HCT116 (cell line): ENCODE results near the gene KAZN. TPM values are rescaled to one million over a fixed set of nuclear protein-coding genes. Genes with fewer than 3 reads are reported as not detected.

Source experiments
- ATAC-seq: fragments of 200-7000 bp; cut with Tn5 transposase; 2 replicates; pipeline ENCODE4 v1.9.1; 2020; ENCODE audit warnings: mild to moderate bottlenecking, moderate library complexity
- BruUV-seq: library from RNA; stranded (reverse); fragments of 400-500 nt; replicated peaks from 2 replicates; lab custom pipeline; 2021; lab: Mats Ljungman, UMichigan
- CTCF ChIA-PET: fragments of 300-600 bp; sonication (Branson Sonifier 250); formaldehyde crosslinking; loops from one replicate; lab custom pipeline; 2021; ENCODE audit warnings: antibody characterized with exemption; lab: Charles Lee
- POLR2A ChIA-PET: fragments of 300-600, 350-600 bp; sonication (Branson Sonifier 250); formaldehyde crosslinking; loops from one replicate; lab custom pipeline; 2021; ENCODE audit warnings: antibody characterized with exemption; lab: Charles Lee
- RAD21 ChIA-PET, 2 experiments: fragments of 300-600 bp; sonication (Branson Sonifier 250); formaldehyde crosslinking; loops; one replicate each; lab custom pipeline; 2023; ENCODE audit warnings: low total read pairs in 2 of 2; ENCODE audit not compliant: uncharacterized antibody in 2 of 2, unreplicated experiment in 2 of 2, low non-redundant PET in 1 of 2; lab: Charles Lee
- DNase-seq: peaks from one replicate; pipeline ENCODE4 v3.0.0-alpha.2; 2010; ENCODE audit warnings: low read depth, low spot score
- H2AFZ ChIP-seq: fragments of 200-600 bp; shearing (Covaris generic), sonication (generic); 2 replicates; pipeline ENCODE4 v1.6.1; 2017; ENCODE audit warnings: low read depth, mixed run types, mixed read lengths, antibody characterized with exemption, low read length; ENCODE audit not compliant: poor library complexity, severe bottlenecking
- H3K27ac ChIP-seq: 2 replicates; pipeline ENCODE4 v1.5.1; 2012; ENCODE audit warnings: low read depth, low read length
- H3K27me3 ChIP-seq: fragments of 200-600 bp; sonication (generic); 2 replicates; pipeline ENCODE4 v1.6.1; 2016; ENCODE audit warnings: mixed run types, low read length, mixed read lengths; ENCODE audit not compliant: insufficient read depth
- H3K36me3 ChIP-seq, 2 experiments: fragments of 200-500 bp in 1 of 2; fragments of 200-600 bp in 1 of 2; sonication (Bioruptor generic) in 1 of 2; sonication (generic) in 1 of 2; 2 replicates each; pipeline versions ENCODE4 v1.5.1 to v1.6.1; 2014 to 2016; ENCODE audit warnings: low read length in 2 of 2, inconsistent platforms in 1 of 2, mixed read lengths in 1 of 2, mixed run types in 1 of 2; ENCODE audit not compliant: insufficient read depth in 2 of 2, control insufficient read depth in 1 of 2
- H3K4me1 ChIP-seq, 2 experiments: fragments of 200-600 bp in 1 of 2; sonication (generic) in 1 of 2; 2 replicates each; pipeline versions ENCODE4 v1.5.1 to v1.6.1; 2012 to 2017; ENCODE audit warnings: low read length in 2 of 2, inconsistent platforms in 1 of 2, mild to moderate bottlenecking in 1 of 2, mixed read lengths in 1 of 2, mixed run types in 1 of 2, moderate library complexity in 1 of 2; ENCODE audit not compliant: insufficient read depth in 2 of 2, control insufficient read depth in 1 of 2
- H3K4me2 ChIP-seq: fragments of 200-600 bp; sonication (generic); 2 replicates; pipeline ENCODE4 v1.6.1; 2017; ENCODE audit warnings: mixed run types, low read length, mixed read lengths
- H3K4me3 ChIP-seq, 2 experiments: fragments of 200-600 bp in 1 of 2; sonication (generic) in 1 of 2; replicated peaks in 1 of 2; 2 replicates each; pipeline ENCODE4 v1.5.1; 2011 to 2016; ENCODE audit warnings: low read length in 2 of 2, control low read depth in 1 of 2, low read depth in 1 of 2, mild to moderate bottlenecking in 1 of 2, mixed read lengths in 1 of 2, mixed run types in 1 of 2
- H3K79me2 ChIP-seq: fragments of 200-600 bp; sonication (generic); 2 replicates; pipeline ENCODE4 v1.6.1; 2017; ENCODE audit warnings: mild to moderate bottlenecking, mixed run types, low read length, moderate library complexity, mixed read lengths; ENCODE audit not compliant: insufficient read depth
- H3K9ac ChIP-seq: fragments of 200-600 bp; sonication (generic); 2 replicates; pipeline ENCODE4 v1.6.1; 2016; ENCODE audit warnings: low read length, mixed read lengths
- H3K9me2 ChIP-seq: fragments of 200-600 bp; sonication (generic), shearing (Covaris generic); 2 replicates; pipeline ENCODE4 v1.6.1; 2017; ENCODE audit warnings: mixed run types, mild to moderate bottlenecking, moderate library complexity; ENCODE audit not compliant: insufficient read depth
- H3K9me3 ChIP-seq, 2 experiments: fragments of 200-500 bp in 1 of 2; fragments of 200-600 bp in 1 of 2; sonication (Bioruptor generic) in 1 of 2; sonication (generic) in 1 of 2; 2 replicates each; pipeline ENCODE4 v1.6.1; 2014 to 2017; ENCODE audit warnings: low read length in 2 of 2, mixed read lengths in 2 of 2, inconsistent platforms in 1 of 2, low read depth in 1 of 2, mild to moderate bottlenecking in 1 of 2, mixed run types in 1 of 2, moderate library complexity in 1 of 2; ENCODE audit not compliant: control insufficient read depth in 1 of 2, insufficient read depth in 1 of 2
- H4K20me1 ChIP-seq: fragments of 200-600 bp; sonication (generic), shearing (Covaris generic); 2 replicates; pipeline ENCODE4 v1.6.1; 2017; ENCODE audit warnings: mixed run types, mild to moderate bottlenecking, moderate library complexity; ENCODE audit not compliant: insufficient read depth
- CEBPB ChIP-seq: IDR thresholded peaks from 2 replicates; pipeline ENCODE4 v1.6.1; 2012; ENCODE audit warnings: low read depth
- CTCF ChIP-seq, 3 experiments: fragments of 200-600 bp in 1 of 3; sonication (generic) in 1 of 3; IDR thresholded peaks in 2 of 3; conservative IDR thresholded peaks in 1 of 3; 2 replicates each; pipeline ENCODE4 v1.5.1; 2012 to 2017; ENCODE audit warnings: low read depth in 2 of 3, low read length in 2 of 3, antibody characterized with exemption in 1 of 3, borderline replicate concordance in 1 of 3, control low read depth in 1 of 3, mild to moderate bottlenecking in 1 of 3, mixed read lengths in 1 of 3, mixed run types in 1 of 3, moderate library complexity in 1 of 3; ENCODE audit not compliant: insufficient read depth in 1 of 3
- EGR1 ChIP-seq: IDR thresholded peaks from 2 replicates; pipeline ENCODE4 v1.6.1; 2012; ENCODE audit warnings: low read depth
- ELF1 ChIP-seq: IDR thresholded peaks from 2 replicates; pipeline ENCODE4 v1.6.1; 2012; ENCODE audit warnings: low read depth, borderline replicate concordance
- EZH2 ChIP-seq: fragments of 200-600 bp; sonication (generic); IDR thresholded peaks from 2 replicates; pipeline ENCODE4 v1.6.1; 2017; ENCODE audit warnings: antibody characterized with exemption, mixed run types
- EZH2phosphoT487 ChIP-seq: fragments of 200-600 bp; IDR thresholded peaks from 2 replicates; pipeline ENCODE4 v1.6.1; 2018; ENCODE audit warnings: antibody characterized with exemption, borderline replicate concordance
- FOSL1 ChIP-seq: IDR thresholded peaks from 2 replicates; pipeline ENCODE4 v1.6.1; 2012; ENCODE audit warnings: low read depth
- JUND ChIP-seq: IDR thresholded peaks from 2 replicates; pipeline ENCODE4 v1.6.1; 2012
- MAX ChIP-seq: IDR thresholded peaks from 2 replicates; pipeline ENCODE4 v1.6.1; 2012
- POLR2A ChIP-seq: IDR thresholded peaks from 2 replicates; pipeline ENCODE4 v1.7.0; 2011; ENCODE audit warnings: borderline replicate concordance; ENCODE audit not compliant: insufficient read depth, insufficient read length; ENCODE audit errors: extremely low read depth
- POLR2AphosphoS5 ChIP-seq: IDR thresholded peaks from 2 replicates; pipeline ENCODE4 v1.6.1; 2011; ENCODE audit warnings: mild to moderate bottlenecking, low read depth, low read length, moderate library complexity
- RAD21 ChIP-seq: IDR thresholded peaks from 2 replicates; pipeline ENCODE4 v1.6.1; 2012; ENCODE audit warnings: low read depth, mild to moderate bottlenecking
- REST ChIP-seq: IDR thresholded peaks from 2 replicates; pipeline ENCODE4 v1.6.1; 2012; ENCODE audit warnings: low read depth
- ZFX ChIP-seq: fragments of 450-650 bp; IDR thresholded peaks from 2 replicates; pipeline ENCODE4 v1.6.1; 2017
- intact Hi-C: fragments of 100-400 bp; cut with micrococcal nuclease; formaldehyde crosslinking; loops from 2 replicates; pipeline ENCODE4 v1.10.0; 2022
- total RNA-seq: library from RNA; stranded (reverse); gene quantifications from one replicate; pipeline ENCODE4 v1.2.1, GENCODE V29; 2021; ENCODE audit not compliant: unreplicated experiment

The KAZN gene
- total RNA-seq, 1 experiment from 2014 or later = 13.4 TPM

GRCh38 chr1:15160626-15161025 is 562.1 kb downstream of the KAZN start (continued):
- no peak for TF ChIP-seq REST
- TF ChIP-seq MAX = no peak
- no peak for TF ChIP-seq JUND
- TF ChIP-seq EZH2phosphoT487 = no peak

GRCh38 chr1:15167386-15167785 is 568.9 kb downstream of the KAZN start:
- ChIA-PET CTCF (no interaction called here), RAD21 (no interaction called here), POLR2A (interaction anchor here (0.7 kb wide), 1 partner anchor 110 kb away, joined by 3 read pairs; no protein-coding TSS in a partner anchor)
- Histone ChIP-seq H3K4me1 (peaks cover 16 to 44% of the 10 kb centered on the region in 2 experiments), H3K4me3 (no peak overlapping the region), H3K9ac (no peak overlapping the region), H3K36me3 (no peaks in the 10 kb centered on the region), H3K27me3 (no peaks in the 10 kb centered on the region), H3K4me2 (no peak overlapping the region), H3K9me2 (no peaks in the 10 kb centered on the region), H3K27ac (no peak overlapping the region), H3K9me3 (no peaks in the 10 kb centered on the region), H2AFZ (no peak overlapping the region), H4K20me1 (peaks cover 6% of the 10 kb centered on the region; the same call in 1 of the 2 replicates), H3K79me2 (peaks cover 92% of the 10 kb centered on the region)
- BruUV-seq = no TSS peak
- intact Hi-C loops = no loop called here
- no peak for ATAC-seq
- DNase-seq = no peak
- TF ChIP-seq CEBPB (no peak), ZFX (no peak), POLR2AphosphoS5 (no peak), CTCF (IDR thresholded peaks at IDR 0.05 in 2 of 3, conservative IDR thresholded peaks at IDR 0.05 in 1 of 3; ENCODE audit: borderline replicate concordance in 1 of 3, insufficient read depth in 1 of 3, low read depth in 2 of 3, low read length in 2 of 3) (no peak), FOSL1 (no peak), RAD21 (no peak), EGR1 (no peak), ELF1 (no peak), JUND (no peak), EZH2 (no peak), POLR2A (no peak)
